HCT116 (cell line): ENCODE results near the gene VCAN. TPM values are rescaled to one million over a fixed set of nuclear protein-coding genes. Genes with fewer than 3 reads are reported as not detected.

Source experiments
- ATAC-seq: fragments of 200-7000 bp; cut with Tn5 transposase; 2 replicates; pipeline ENCODE4 v1.9.1; 2020; ENCODE audit warnings: mild to moderate bottlenecking, moderate library complexity
- BruUV-seq: library from RNA; stranded (reverse); fragments of 400-500 nt; replicated peaks from 2 replicates; lab custom pipeline; 2021; lab: Mats Ljungman, UMichigan
- CTCF ChIA-PET: fragments of 300-600 bp; sonication (Branson Sonifier 250); formaldehyde crosslinking; loops from one replicate; lab custom pipeline; 2021; ENCODE audit warnings: antibody characterized with exemption; lab: Charles Lee
- POLR2A ChIA-PET: fragments of 300-600, 350-600 bp; sonication (Branson Sonifier 250); formaldehyde crosslinking; loops from one replicate; lab custom pipeline; 2021; ENCODE audit warnings: antibody characterized with exemption; lab: Charles Lee
- RAD21 ChIA-PET, 2 experiments: fragments of 300-600 bp; sonication (Branson Sonifier 250); formaldehyde crosslinking; loops; one replicate each; lab custom pipeline; 2023; ENCODE audit warnings: low total read pairs in 2 of 2; ENCODE audit not compliant: uncharacterized antibody in 2 of 2, unreplicated experiment in 2 of 2, low non-redundant PET in 1 of 2; lab: Charles Lee
- DNase-seq: peaks from one replicate; pipeline ENCODE4 v3.0.0-alpha.2; 2010; ENCODE audit warnings: low read depth, low spot score
- H2AFZ ChIP-seq: fragments of 200-600 bp; shearing (Covaris generic), sonication (generic); 2 replicates; pipeline ENCODE4 v1.6.1; 2017; ENCODE audit warnings: low read depth, mixed run types, mixed read lengths, antibody characterized with exemption, low read length; ENCODE audit not compliant: poor library complexity, severe bottlenecking
- H3K27ac ChIP-seq: 2 replicates; pipeline ENCODE4 v1.5.1; 2012; ENCODE audit warnings: low read depth, low read length
- H3K27me3 ChIP-seq: fragments of 200-600 bp; sonication (generic); 2 replicates; pipeline ENCODE4 v1.6.1; 2016; ENCODE audit warnings: mixed run types, low read length, mixed read lengths; ENCODE audit not compliant: insufficient read depth
- H3K36me3 ChIP-seq, 2 experiments: fragments of 200-500 bp in 1 of 2; fragments of 200-600 bp in 1 of 2; sonication (Bioruptor generic) in 1 of 2; sonication (generic) in 1 of 2; 2 replicates each; pipeline versions ENCODE4 v1.5.1 to v1.6.1; 2014 to 2016; ENCODE audit warnings: low read length in 2 of 2, inconsistent platforms in 1 of 2, mixed read lengths in 1 of 2, mixed run types in 1 of 2; ENCODE audit not compliant: insufficient read depth in 2 of 2, control insufficient read depth in 1 of 2
- H3K4me1 ChIP-seq, 2 experiments: fragments of 200-600 bp in 1 of 2; sonication (generic) in 1 of 2; 2 replicates each; pipeline versions ENCODE4 v1.5.1 to v1.6.1; 2012 to 2017; ENCODE audit warnings: low read length in 2 of 2, inconsistent platforms in 1 of 2, mild to moderate bottlenecking in 1 of 2, mixed read lengths in 1 of 2, mixed run types in 1 of 2, moderate library complexity in 1 of 2; ENCODE audit not compliant: insufficient read depth in 2 of 2, control insufficient read depth in 1 of 2
- H3K4me2 ChIP-seq: fragments of 200-600 bp; sonication (generic); 2 replicates; pipeline ENCODE4 v1.6.1; 2017; ENCODE audit warnings: mixed run types, low read length, mixed read lengths
- H3K4me3 ChIP-seq, 2 experiments: fragments of 200-600 bp in 1 of 2; sonication (generic) in 1 of 2; replicated peaks in 1 of 2; 2 replicates each; pipeline ENCODE4 v1.5.1; 2011 to 2016; ENCODE audit warnings: low read length in 2 of 2, control low read depth in 1 of 2, low read depth in 1 of 2, mild to moderate bottlenecking in 1 of 2, mixed read lengths in 1 of 2, mixed run types in 1 of 2
- H3K79me2 ChIP-seq: fragments of 200-600 bp; sonication (generic); 2 replicates; pipeline ENCODE4 v1.6.1; 2017; ENCODE audit warnings: mild to moderate bottlenecking, mixed run types, low read length, moderate library complexity, mixed read lengths; ENCODE audit not compliant: insufficient read depth
- H3K9ac ChIP-seq: fragments of 200-600 bp; sonication (generic); 2 replicates; pipeline ENCODE4 v1.6.1; 2016; ENCODE audit warnings: low read length, mixed read lengths
- H3K9me2 ChIP-seq: fragments of 200-600 bp; sonication (generic), shearing (Covaris generic); 2 replicates; pipeline ENCODE4 v1.6.1; 2017; ENCODE audit warnings: mixed run types, mild to moderate bottlenecking, moderate library complexity; ENCODE audit not compliant: insufficient read depth
- H3K9me3 ChIP-seq, 2 experiments: fragments of 200-500 bp in 1 of 2; fragments of 200-600 bp in 1 of 2; sonication (Bioruptor generic) in 1 of 2; sonication (generic) in 1 of 2; 2 replicates each; pipeline ENCODE4 v1.6.1; 2014 to 2017; ENCODE audit warnings: low read length in 2 of 2, mixed read lengths in 2 of 2, inconsistent platforms in 1 of 2, low read depth in 1 of 2, mild to moderate bottlenecking in 1 of 2, mixed run types in 1 of 2, moderate library complexity in 1 of 2; ENCODE audit not compliant: control insufficient read depth in 1 of 2, insufficient read depth in 1 of 2
- H4K20me1 ChIP-seq: fragments of 200-600 bp; sonication (generic), shearing (Covaris generic); 2 replicates; pipeline ENCODE4 v1.6.1; 2017; ENCODE audit warnings: mixed run types, mild to moderate bottlenecking, moderate library complexity; ENCODE audit not compliant: insufficient read depth
- EGR1 ChIP-seq: IDR thresholded peaks from 2 replicates; pipeline ENCODE4 v1.6.1; 2012; ENCODE audit warnings: low read depth
- EZH2phosphoT487 ChIP-seq: fragments of 200-600 bp; IDR thresholded peaks from 2 replicates; pipeline ENCODE4 v1.6.1; 2018; ENCODE audit warnings: antibody characterized with exemption, borderline replicate concordance
- FOSL1 ChIP-seq: IDR thresholded peaks from 2 replicates; pipeline ENCODE4 v1.6.1; 2012; ENCODE audit warnings: low read depth
- POLR2AphosphoS5 ChIP-seq: IDR thresholded peaks from 2 replicates; pipeline ENCODE4 v1.6.1; 2011; ENCODE audit warnings: mild to moderate bottlenecking, low read depth, low read length, moderate library complexity
- RAD21 ChIP-seq: IDR thresholded peaks from 2 replicates; pipeline ENCODE4 v1.6.1; 2012; ENCODE audit warnings: low read depth, mild to moderate bottlenecking
- SIN3A ChIP-seq: IDR thresholded peaks from 2 replicates; pipeline ENCODE4 v1.6.1; 2012; ENCODE audit warnings: low read depth
- SRF ChIP-seq: IDR thresholded peaks from 2 replicates; pipeline ENCODE4 v1.6.1; 2012; ENCODE audit warnings: low read depth
- ZFX ChIP-seq: fragments of 450-650 bp; IDR thresholded peaks from 2 replicates; pipeline ENCODE4 v1.6.1; 2017
- ZNF274 ChIP-seq: fragments of 200-500 bp; sonication (Bioruptor generic); IDR thresholded peaks from 2 replicates; pipeline ENCODE4 v1.6.1; 2014; ENCODE audit warnings: mild to moderate bottlenecking, low read depth, low read length, inconsistent platforms
- intact Hi-C: fragments of 100-400 bp; cut with micrococcal nuclease; formaldehyde crosslinking; loops from 2 replicates; pipeline ENCODE4 v1.10.0; 2022
- total RNA-seq: library from RNA; stranded (reverse); gene quantifications from one replicate; pipeline ENCODE4 v1.2.1, GENCODE V29; 2021; ENCODE audit not compliant: unreplicated experiment
- TF ChIP-seq, protein P1 (sequence below), 3 experiments: fragments of 200-600 bp in 1 of 3; sonication (generic) in 1 of 3; IDR thresholded peaks in 2 of 3; conservative IDR thresholded peaks in 1 of 3; 2 replicates each; pipeline ENCODE4 v1.5.1; 2012 to 2017; ENCODE audit warnings: low read depth in 2 of 3, low read length in 2 of 3, antibody characterized with exemption in 1 of 3, borderline replicate concordance in 1 of 3, control low read depth in 1 of 3, mild to moderate bottlenecking in 1 of 3, mixed read lengths in 1 of 3, mixed run types in 1 of 3, moderate library complexity in 1 of 3; ENCODE audit not compliant: insufficient read depth in 1 of 3
- TF ChIP-seq, protein P2 (sequence below): IDR thresholded peaks from 2 replicates; pipeline ENCODE4 v1.6.1; 2012
- TF ChIP-seq, protein P3 (sequence below): IDR thresholded peaks from 2 replicates; pipeline ENCODE4 v1.6.1; 2011; ENCODE audit warnings: mild to moderate bottlenecking, low read length, moderate library complexity; ENCODE audit not compliant: insufficient replicate concordance; ENCODE audit errors: extremely low read depth

The VCAN gene
- total RNA-seq, 1 experiment from 2014 or later: 49.9 TPM

DNA sequence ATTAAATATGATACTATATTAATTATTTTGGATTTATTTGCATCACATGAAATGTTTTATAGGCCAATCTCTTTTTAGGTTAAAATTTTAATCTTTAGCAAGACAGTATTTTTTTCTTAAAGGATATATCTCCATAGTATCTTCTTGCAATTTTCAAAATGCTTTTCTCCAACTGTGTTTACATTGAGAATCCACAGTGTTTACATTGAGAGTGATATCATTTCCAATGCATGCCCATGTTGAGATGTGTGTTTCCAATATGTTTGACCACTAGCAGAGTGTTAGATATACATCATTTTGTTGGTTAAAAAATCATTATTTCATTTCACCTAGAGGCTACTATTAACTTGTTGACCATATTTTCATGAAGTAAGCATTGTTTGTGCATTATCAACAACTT is 17.3 kb downstream of the VCAN start:
- H3K27me3 ChIP-seq: no peaks in the 10 kb centered on the region
- DNase-seq (no peak), ATAC-seq (no peak)
- H3K79me2 ChIP-seq: no peaks in the 10 kb centered on the region
- H3K36me3 ChIP-seq: peaks cover 0 to 6% of the 10 kb centered on the region in 2 experiments; a peak in 1 of 4 replicates
- ChIA-PET CTCF (no interaction called here), POLR2A (no interaction called here), RAD21 (no interaction called here)
- H3K4me3 ChIP-seq: no peak overlapping the region
- H3K9me2 ChIP-seq: no peaks in the 10 kb centered on the region
- H3K27ac ChIP-seq: no peak overlapping the region
- H2AFZ ChIP-seq: no peak overlapping the region
- H3K9me3 ChIP-seq: no peaks in the 10 kb centered on the region
- TF ChIP-seq POLR2AphosphoS5 (no peak), SRF (no peak), ZNF274 (no peak), SIN3A (no peak), EZH2phosphoT487 (no peak), FOSL1 (no peak), ZFX (no peak), EGR1 (no peak), RAD21 (no peak)
- TF ChIP-seq, protein P1, sequence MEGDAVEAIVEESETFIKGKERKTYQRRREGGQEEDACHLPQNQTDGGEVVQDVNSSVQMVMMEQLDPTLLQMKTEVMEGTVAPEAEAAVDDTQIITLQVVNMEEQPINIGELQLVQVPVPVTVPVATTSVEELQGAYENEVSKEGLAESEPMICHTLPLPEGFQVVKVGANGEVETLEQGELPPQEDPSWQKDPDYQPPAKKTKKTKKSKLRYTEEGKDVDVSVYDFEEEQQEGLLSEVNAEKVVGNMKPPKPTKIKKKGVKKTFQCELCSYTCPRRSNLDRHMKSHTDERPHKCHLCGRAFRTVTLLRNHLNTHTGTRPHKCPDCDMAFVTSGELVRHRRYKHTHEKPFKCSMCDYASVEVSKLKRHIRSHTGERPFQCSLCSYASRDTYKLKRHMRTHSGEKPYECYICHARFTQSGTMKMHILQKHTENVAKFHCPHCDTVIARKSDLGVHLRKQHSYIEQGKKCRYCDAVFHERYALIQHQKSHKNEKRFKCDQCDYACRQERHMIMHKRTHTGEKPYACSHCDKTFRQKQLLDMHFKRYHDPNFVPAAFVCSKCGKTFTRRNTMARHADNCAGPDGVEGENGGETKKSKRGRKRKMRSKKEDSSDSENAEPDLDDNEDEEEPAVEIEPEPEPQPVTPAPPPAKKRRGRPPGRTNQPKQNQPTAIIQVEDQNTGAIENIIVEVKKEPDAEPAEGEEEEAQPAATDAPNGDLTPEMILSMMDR (IDR thresholded peaks at IDR 0.05 in 2 of 3, conservative IDR thresholded peaks at IDR 0.05 in 1 of 3; ENCODE audit: borderline replicate concordance in 1 of 3, insufficient read depth in 1 of 3, low read depth in 2 of 3, low read length in 2 of 3): no peak
- TF ChIP-seq, protein P2, sequence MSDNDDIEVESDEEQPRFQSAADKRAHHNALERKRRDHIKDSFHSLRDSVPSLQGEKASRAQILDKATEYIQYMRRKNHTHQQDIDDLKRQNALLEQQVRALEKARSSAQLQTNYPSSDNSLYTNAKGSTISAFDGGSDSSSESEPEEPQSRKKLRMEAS: no peak
- TF ChIP-seq, protein P3, sequence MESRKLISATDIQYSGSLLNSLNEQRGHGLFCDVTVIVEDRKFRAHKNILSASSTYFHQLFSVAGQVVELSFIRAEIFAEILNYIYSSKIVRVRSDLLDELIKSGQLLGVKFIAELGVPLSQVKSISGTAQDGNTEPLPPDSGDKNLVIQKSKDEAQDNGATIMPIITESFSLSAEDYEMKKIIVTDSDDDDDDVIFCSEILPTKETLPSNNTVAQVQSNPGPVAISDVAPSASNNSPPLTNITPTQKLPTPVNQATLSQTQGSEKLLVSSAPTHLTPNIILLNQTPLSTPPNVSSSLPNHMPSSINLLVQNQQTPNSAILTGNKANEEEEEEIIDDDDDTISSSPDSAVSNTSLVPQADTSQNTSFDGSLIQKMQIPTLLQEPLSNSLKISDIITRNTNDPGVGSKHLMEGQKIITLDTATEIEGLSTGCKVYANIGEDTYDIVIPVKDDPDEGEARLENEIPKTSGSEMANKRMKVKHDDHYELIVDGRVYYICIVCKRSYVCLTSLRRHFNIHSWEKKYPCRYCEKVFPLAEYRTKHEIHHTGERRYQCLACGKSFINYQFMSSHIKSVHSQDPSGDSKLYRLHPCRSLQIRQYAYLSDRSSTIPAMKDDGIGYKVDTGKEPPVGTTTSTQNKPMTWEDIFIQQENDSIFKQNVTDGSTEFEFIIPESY: no peak
- H3K4me1 ChIP-seq: peaks cover 0 to 8% of the 10 kb centered on the region in 2 experiments; a peak in 2 of 4 replicates
- H3K9ac ChIP-seq: no peak overlapping the region
- no peak overlapping the region for H3K4me2 ChIP-seq
- intact Hi-C loops: no loop called here
- no peaks in the 10 kb centered on the region for H4K20me1 ChIP-seq
- BruUV-seq: no TSS peak
